LNCaP clone FGC (cell line): ENCODE measurements around the gene ST3GAL5.

Experiments
- DNase-seq: peaks from one replicate; pipeline ENCODE4 v3.0.0-alpha.2; 2011; ENCODE audit warnings: low read depth
- H3K4me3 ChIP-seq: 2 replicates; pipeline ENCODE4 v1.5.1; 2011; ENCODE audit warnings: mild to moderate bottlenecking, low read depth, low read length, control low read depth
- TF ChIP-seq, protein P1 (sequence below): IDR thresholded peaks from 2 replicates; pipeline ENCODE4 v1.5.1; 2012; ENCODE audit warnings: mild to moderate bottlenecking; ENCODE audit not compliant: control insufficient read depth, insufficient read depth; ENCODE audit errors: extremely low read depth

ST3GAL5 gene

DNA sequence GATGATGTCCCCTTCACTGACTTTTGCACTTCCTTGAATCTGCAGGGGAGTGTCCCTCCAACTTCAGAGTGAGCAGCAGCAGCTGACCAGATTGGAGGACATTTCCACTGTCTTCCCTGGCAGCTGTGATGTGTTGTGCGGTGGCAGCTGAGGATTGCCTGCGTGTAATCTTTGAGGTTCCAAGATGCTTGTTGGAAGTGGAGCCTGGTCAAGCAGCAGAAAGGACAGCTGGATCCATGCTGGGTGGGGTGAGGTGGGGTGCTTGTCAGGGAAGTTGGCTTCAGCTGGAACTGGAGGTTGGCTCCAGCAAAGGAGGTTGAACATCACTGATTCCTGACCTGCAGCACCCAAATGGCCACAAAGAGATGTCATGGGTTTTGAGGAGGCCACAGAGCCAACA lies 64.8 kb downstream of the ST3GAL5 start:
- H3K4me3 ChIP-seq = no peak overlapping the region
- DNase-seq = no peak
- TF ChIP-seq, protein P1, sequence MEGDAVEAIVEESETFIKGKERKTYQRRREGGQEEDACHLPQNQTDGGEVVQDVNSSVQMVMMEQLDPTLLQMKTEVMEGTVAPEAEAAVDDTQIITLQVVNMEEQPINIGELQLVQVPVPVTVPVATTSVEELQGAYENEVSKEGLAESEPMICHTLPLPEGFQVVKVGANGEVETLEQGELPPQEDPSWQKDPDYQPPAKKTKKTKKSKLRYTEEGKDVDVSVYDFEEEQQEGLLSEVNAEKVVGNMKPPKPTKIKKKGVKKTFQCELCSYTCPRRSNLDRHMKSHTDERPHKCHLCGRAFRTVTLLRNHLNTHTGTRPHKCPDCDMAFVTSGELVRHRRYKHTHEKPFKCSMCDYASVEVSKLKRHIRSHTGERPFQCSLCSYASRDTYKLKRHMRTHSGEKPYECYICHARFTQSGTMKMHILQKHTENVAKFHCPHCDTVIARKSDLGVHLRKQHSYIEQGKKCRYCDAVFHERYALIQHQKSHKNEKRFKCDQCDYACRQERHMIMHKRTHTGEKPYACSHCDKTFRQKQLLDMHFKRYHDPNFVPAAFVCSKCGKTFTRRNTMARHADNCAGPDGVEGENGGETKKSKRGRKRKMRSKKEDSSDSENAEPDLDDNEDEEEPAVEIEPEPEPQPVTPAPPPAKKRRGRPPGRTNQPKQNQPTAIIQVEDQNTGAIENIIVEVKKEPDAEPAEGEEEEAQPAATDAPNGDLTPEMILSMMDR = no peak

DNA sequence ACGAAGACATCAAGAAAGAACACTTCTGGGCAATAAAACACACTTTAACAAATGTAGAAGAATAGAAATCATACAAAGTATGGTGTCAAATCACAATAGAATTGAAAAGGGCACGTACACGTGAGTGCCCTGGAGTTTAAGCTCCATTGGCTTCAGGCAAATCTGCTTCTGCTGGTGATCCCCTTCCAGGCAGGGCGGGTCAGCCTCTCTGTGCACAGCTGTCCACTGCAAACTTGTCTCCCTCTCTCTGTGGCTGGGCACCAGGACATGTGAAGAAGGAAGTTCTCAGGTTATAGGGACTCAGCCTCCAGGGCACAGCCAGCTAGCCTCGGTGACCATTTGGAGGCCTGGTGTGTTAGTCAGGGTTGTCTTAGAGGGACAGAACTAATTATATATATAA lies 66.0 kb downstream of the ST3GAL5 start:
- DNase-seq = no peak
- no peak overlapping the region for H3K4me3 ChIP-seq
- TF ChIP-seq, protein P1 = no peak

DNA sequence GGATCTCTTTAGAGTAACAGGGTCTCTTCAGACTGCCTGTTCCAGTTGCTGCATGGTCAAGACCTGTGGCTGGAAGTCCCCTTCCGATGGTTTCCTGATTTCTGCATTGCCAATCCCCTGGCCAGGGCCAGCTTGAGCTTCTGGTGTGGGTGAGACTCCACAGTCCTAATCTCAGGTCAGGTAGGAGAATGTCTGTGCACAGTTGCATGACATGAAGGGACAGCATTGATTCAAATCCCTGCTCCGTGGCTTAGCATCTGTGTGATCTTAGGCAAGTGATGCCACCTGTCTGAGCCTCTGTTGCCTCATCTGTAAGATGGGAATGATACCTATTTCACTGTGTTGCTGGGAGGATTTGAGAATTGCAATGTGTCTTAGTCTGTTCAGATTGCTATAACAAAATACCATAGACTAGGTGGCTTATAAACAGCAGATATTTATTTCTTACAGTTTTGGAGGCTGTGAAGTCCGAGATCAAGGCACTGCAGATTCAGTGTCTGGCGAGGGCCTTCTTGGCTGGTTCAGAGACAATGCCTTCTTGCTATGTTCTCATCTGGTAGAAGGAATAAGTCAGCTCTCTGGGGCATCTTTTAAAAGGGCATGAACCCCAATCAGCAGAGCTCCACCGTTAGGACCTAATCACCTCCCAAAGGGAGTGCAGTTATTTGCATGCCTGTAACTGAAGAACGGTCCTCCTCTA lies 68.8 kb downstream of the ST3GAL5 start:
- no peak overlapping the region for H3K4me3 ChIP-seq
- DNase-seq = no peak
- TF ChIP-seq, protein P1 = no peak

DNA sequence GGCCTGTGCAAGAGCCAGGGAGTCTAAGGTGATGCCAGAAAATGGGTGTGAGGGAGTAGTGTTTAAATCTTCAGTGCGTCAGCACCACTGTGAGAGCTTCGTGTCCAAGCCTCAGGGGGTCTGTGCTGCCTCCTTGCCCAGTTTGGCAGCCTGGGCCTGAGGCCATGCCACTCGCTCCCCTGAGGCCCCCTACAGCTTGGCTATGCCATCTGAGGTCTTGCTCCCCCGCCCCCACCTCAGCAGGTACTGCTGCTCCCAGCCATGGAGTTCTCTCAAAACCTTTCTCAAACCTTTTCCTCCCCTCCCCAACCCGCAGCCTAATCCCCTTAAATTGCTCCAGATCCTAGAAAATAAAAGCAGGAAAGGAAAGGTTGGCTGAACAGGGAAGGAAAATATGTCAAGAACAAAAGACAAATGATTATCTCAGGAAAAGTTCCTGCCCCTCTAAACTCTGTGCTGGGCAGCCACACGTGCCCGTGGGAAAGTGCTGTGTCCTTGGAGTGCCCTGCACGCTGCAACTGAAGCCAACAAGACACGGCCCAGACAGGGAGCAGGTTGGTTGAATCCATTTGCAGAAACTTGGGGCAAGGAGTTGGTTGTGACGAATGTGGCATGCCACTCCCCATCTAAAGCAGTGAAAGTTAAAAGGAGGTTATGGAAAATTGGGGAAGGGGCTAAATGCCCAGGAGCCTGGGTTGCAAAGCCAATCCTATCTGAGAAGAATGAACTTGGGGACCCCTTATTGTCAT lies 73.8 kb downstream of the ST3GAL5 start:
- DNase-seq = no peak
- TF ChIP-seq, protein P1 = no peak
- H3K4me3 ChIP-seq = no peak overlapping the region

DNA sequence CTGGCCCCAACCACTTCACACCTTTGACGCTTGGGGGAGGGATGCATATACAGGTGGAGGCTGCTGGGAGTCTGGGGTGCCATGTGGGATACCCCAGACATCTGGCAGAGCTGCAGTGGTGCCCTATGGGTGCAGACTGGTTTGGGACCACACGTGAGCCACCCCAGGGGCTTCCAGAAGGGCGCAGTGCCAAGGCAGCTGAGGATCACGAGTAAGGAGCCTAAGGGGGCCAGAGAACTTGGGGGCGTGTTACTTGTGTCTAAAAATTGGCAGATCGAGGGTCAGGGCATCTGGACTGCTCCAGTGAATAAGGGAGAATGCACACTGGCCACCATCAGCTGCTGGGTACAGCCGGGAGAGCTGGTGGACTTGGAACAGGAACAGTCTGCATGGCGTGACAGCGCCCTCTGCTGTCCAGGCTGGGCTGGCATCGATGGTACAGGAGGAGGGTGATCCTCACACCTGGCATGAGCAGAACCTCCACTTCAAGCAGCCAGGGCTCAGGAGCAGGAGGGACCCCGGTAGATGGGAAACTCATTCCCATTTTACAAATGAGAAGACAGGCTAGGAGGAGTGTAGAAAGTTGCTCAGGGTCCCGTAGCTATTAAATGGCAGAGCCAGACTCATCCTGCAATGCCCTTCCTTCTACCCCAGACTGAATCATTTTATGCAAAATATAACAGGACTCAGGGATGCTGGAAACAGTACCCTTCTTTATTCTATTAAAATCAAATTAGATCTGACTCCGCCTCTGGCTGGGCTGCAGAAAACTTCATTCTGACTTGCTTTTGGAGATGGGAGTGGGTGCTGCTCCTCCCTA lies 74.6 kb downstream of the ST3GAL5 start:
- H3K4me3 ChIP-seq = no peak overlapping the region
- DNase-seq = peak; percentile 55
- TF ChIP-seq, protein P1 = peak; percentile 99

DNA sequence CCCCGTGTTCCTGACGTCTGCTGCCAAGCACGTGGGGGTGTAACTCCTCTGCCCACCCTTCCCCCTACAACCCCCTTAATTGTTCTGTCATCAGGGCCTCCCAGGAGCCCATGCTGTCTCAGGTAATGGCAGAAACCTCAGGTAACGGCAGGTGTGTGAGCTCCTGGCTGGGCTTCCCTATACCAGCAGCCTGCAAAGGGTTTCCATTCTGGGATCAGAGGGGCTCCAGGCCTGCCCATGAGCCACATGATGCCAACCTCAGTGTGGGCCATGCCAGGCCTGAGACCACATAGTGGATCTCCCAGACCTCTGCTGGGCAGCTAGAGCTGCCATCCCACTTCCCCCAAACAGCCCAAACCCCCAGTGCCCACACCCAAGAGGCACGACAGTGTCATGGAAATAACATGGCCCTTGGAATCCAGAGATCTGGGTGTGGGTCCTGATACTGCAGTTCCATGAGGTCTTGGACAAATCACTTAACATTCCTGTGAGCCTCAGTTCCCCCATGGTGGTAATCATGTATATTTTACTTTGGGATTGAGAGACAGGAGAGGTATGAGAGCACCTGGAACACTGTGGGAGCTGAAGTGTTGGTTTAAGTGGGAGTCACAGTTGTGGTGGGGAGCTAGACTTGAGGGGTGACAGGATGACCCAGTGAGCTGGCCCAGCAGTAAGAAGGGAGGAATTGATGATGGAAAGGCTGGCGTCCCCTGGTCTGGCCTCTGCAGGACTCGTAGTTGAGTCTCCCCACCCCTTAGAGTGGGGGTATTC lies 75.4 kb downstream of the ST3GAL5 start:
- H3K4me3 ChIP-seq = no peak overlapping the region
- no peak for DNase-seq
- TF ChIP-seq, protein P1 = no peak
